ENCODE data around the gene SLC30A10. TPM values are rescaled to one million over a fixed set of nuclear protein-coding genes. Genes with fewer than 3 reads are reported as not detected.

SLC30A10 gene
- total and polyA plus RNA-seq, 2 donors (not counting 1 experiment from before 2014, with no cell fraction given), result 0.06 TPM; not detected in 1

DNA sequence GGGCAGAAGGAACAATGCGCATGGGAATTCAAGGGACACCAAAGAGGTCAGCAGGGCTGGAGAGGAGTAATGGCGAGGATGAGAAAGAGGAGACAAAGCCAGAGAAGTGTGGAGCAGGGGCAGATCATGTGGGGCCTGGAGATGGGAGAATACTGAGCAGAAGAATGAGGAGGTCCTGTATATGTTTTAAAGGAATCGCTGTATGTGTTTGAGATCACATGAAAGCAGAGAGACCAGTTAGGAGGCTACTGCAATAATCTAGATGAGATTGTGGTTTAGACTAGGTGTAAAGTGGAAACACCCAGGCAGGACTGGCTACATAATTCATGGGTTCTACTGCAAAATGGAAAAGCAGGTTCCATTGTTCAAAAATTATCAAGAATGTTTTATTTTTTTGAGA lies 33.3 kb upstream of the SLC30A10 start:
- Histone ChIP-seq H3K36me3 (replicated peaks in 1 of 2; ENCODE audit: control extremely low read depth in 1 of 2, control insufficient read depth in 1 of 2, extremely low read depth in 1 of 2, insufficient read depth in 2 of 2, low read length in 1 of 2) (no peaks in the 10 kb centered on the region), H3K4me1 (ENCODE audit: control insufficient read depth in 2 of 2, insufficient read depth in 2 of 2, low read length in 2 of 2) (no peaks in the 10 kb centered on the region), H3K27me3 (replicated peaks in 1 of 4; ENCODE audit: control extremely low read depth in 1 of 4, control insufficient read depth in 3 of 4, insufficient read depth in 4 of 4, low read length in 3 of 4) (no peaks in the 10 kb centered on the region), H3K9me3 (ENCODE audit: control extremely low read depth in 1 of 3, control insufficient read depth in 2 of 3, insufficient read depth in 1 of 3, low read length in 2 of 3) (no peaks in the 10 kb centered on the region), H3K4me3 (ENCODE audit: control extremely low read depth in 1 of 5, extremely low read depth in 1 of 5, insufficient read depth in 1 of 5, low read depth in 2 of 5, low read length in 4 of 5) (no peak overlapping the region), H3K27ac (ENCODE audit: low read length in 2 of 2) (no peak overlapping the region), H3K9ac (ENCODE audit: low read length) (no peak overlapping the region), H4K20me1 (ENCODE audit: control insufficient read depth, insufficient read depth, low read length, poor library complexity, severe bottlenecking) (no peaks in the 10 kb centered on the region), H3K79me2 (ENCODE audit: control insufficient read depth, insufficient read depth, low read length) (no peaks in the 10 kb centered on the region), H2AFZ (ENCODE audit: insufficient read depth, low read depth, low read length, poor library complexity, severe bottlenecking) (no peak overlapping the region), H3K4me2 (replicated peaks; ENCODE audit: low read depth, low read length, poor library complexity, severe bottlenecking) (no peak overlapping the region)
- no peak for TF ChIP-seq EZH2 (IDR thresholded peaks at IDR 0.05; ENCODE audit: borderline replicate concordance, insufficient read depth, low read depth, low read length, poor library complexity, severe bottlenecking)
- TF ChIP-seq, protein P1, sequence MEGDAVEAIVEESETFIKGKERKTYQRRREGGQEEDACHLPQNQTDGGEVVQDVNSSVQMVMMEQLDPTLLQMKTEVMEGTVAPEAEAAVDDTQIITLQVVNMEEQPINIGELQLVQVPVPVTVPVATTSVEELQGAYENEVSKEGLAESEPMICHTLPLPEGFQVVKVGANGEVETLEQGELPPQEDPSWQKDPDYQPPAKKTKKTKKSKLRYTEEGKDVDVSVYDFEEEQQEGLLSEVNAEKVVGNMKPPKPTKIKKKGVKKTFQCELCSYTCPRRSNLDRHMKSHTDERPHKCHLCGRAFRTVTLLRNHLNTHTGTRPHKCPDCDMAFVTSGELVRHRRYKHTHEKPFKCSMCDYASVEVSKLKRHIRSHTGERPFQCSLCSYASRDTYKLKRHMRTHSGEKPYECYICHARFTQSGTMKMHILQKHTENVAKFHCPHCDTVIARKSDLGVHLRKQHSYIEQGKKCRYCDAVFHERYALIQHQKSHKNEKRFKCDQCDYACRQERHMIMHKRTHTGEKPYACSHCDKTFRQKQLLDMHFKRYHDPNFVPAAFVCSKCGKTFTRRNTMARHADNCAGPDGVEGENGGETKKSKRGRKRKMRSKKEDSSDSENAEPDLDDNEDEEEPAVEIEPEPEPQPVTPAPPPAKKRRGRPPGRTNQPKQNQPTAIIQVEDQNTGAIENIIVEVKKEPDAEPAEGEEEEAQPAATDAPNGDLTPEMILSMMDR (IDR thresholded peaks at IDR 0.05), result no peak
- ATAC-seq (ENCODE audit: low read depth), result no peak
- no peak overlapping the region for H3K27ac Mint-ChIP-seq
- no peaks in the 10 kb centered on the region for H3K27me3 Mint-ChIP-seq
- H3K4me3 Mint-ChIP-seq, result no peak overlapping the region
- ChIA-PET CTCF (no interaction called here), POLR2A (no interaction called here)
- no peaks in the 10 kb centered on the region for H3K4me1 Mint-ChIP-seq
- 97% methylated on average over 3 of the region's 3 CpGs for WGBS (ENCODE audit: insufficient coverage)
- no peak for DNase-seq
- intact Hi-C loops (cut with micrococcal nuclease), result no loop called here
- no peaks in the 10 kb centered on the region for H3K9me3 Mint-ChIP-seq (ENCODE audit: insufficient read depth)

DNA sequence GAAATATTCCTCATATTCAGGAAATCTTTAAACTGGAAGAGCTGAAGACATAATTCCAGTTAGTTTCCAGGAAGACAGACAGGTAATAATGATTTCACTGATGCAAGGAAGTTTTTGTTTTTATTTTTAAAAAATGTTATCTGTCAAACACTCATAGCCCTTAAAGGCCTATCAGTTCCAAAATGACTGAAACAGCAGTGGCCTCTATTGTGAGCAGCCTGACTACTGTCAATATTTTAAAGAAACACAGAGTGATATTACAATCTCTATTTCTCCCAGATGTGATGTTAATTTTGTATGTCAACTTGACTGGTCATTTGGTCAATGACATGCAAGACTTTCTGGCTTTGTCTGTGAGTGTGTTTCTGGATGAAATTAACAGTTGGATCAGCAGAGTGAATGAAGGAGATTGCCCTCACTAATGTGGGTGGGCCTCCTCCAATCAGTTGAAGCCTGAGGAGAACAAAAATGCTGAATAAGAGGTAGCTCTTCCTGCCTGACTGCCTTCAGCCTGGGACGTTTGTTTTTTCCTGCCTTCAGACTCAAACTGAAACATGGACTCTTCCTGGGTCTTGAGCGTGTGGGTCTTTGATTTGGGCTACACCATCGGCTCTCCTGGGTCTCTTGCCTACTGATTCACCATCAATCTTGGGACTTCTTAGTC lies 31.3 kb upstream of the SLC30A10 start:
- ATAC-seq (ENCODE audit: low read depth), result no peak

More for the DNA sequence above, 31.3 kb upstream of the SLC30A10 start:
- H3K27ac Mint-ChIP-seq, result no peak overlapping the region
- H3K4me3 ChIP-seq (ENCODE audit: control extremely low read depth in 1 of 5, extremely low read depth in 1 of 5, insufficient read depth in 1 of 5, low read depth in 2 of 5, low read length in 4 of 5), result no peak overlapping the region
- H4K20me1 ChIP-seq (ENCODE audit: control insufficient read depth, insufficient read depth, low read length, poor library complexity, severe bottlenecking), result no peaks in the 10 kb centered on the region
- H3K9ac ChIP-seq (ENCODE audit: low read length), result no peak overlapping the region
- no peak overlapping the region for H3K27ac ChIP-seq (ENCODE audit: low read length in 2 of 2)
- ChIA-PET CTCF (no interaction called here), POLR2A (no interaction called here)
- TF ChIP-seq, protein P1 (IDR thresholded peaks at IDR 0.05), result no peak
- no peak for TF ChIP-seq EZH2 (IDR thresholded peaks at IDR 0.05; ENCODE audit: borderline replicate concordance, insufficient read depth, low read depth, low read length, poor library complexity, severe bottlenecking)
- 50% methylated on average over 2 of the region's 3 CpGs for WGBS (ENCODE audit: insufficient coverage)
- H3K27me3 ChIP-seq (replicated peaks in 1 of 4; ENCODE audit: control extremely low read depth in 1 of 4, control insufficient read depth in 3 of 4, insufficient read depth in 4 of 4, low read length in 3 of 4), result no peaks in the 10 kb centered on the region
- H3K4me3 Mint-ChIP-seq, result no peak overlapping the region
- no peaks in the 10 kb centered on the region for H3K79me2 ChIP-seq (ENCODE audit: control insufficient read depth, insufficient read depth, low read length)
- H3K4me1 Mint-ChIP-seq, result no peaks in the 10 kb centered on the region
- no peak overlapping the region for H3K4me2 ChIP-seq (replicated peaks; ENCODE audit: low read depth, low read length, poor library complexity, severe bottlenecking)
- no peaks in the 10 kb centered on the region for H3K36me3 ChIP-seq (replicated peaks in 1 of 2; ENCODE audit: control extremely low read depth in 1 of 2, control insufficient read depth in 1 of 2, extremely low read depth in 1 of 2, insufficient read depth in 2 of 2, low read length in 1 of 2)
- DNase-seq, result no peak
- intact Hi-C loops (cut with micrococcal nuclease), result no loop called here
- H3K9me3 ChIP-seq (ENCODE audit: control extremely low read depth in 1 of 3, control insufficient read depth in 2 of 3, insufficient read depth in 1 of 3, low read length in 2 of 3), result no peaks in the 10 kb centered on the region
- no peaks in the 10 kb centered on the region for H3K9me3 Mint-ChIP-seq (ENCODE audit: insufficient read depth)
- H2AFZ ChIP-seq (ENCODE audit: insufficient read depth, low read depth, low read length, poor library complexity, severe bottlenecking), result no peak overlapping the region
- no peaks in the 10 kb centered on the region for H3K27me3 Mint-ChIP-seq
- H3K4me1 ChIP-seq (ENCODE audit: control insufficient read depth in 2 of 2, insufficient read depth in 2 of 2, low read length in 2 of 2), result no peaks in the 10 kb centered on the region
